GM18505 (cell line): Measurements from ENCODE around the gene DTX2.
"Not testable (repeated sequence)": the region's sequence is repeated elsewhere in the genome, so short reads cannot be mapped to it uniquely, and the experiment has no call there.

Source experiments
- ATAC-seq: cut with Tn5 transposase; IDR thresholded peaks from one replicate; pipeline ENCODE4 v1.9.1; 2021; ENCODE audit not compliant: unreplicated experiment
- POLR2A ChIP-seq: IDR thresholded peaks from 4 replicates; pipeline ENCODE4 v1.6.1; 2011; ENCODE audit warnings: borderline replicate concordance; ENCODE audit not compliant: insufficient read depth, insufficient read length; ENCODE audit errors: extremely low read depth

Gene DTX2

DNA sequence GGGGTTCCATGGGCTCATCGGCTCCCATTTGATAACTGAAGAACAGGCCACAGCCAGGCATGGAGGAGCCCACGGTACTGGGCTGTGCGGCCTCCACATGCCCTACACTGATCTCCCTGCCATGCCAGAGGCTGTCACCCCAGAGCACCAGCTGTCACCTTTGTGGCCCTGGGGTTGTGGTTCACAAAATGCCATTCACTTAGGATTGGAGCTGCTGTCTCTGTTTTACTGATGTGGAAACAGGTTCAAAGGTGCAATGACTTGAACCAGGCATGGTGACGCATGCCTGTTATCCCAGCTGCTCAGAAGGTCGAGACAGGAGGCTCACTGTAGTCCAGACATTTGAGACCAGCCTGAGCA lies 44.6 kb downstream of the DTX2 start:
- TF ChIP-seq POLR2A, result no peak

DNA sequence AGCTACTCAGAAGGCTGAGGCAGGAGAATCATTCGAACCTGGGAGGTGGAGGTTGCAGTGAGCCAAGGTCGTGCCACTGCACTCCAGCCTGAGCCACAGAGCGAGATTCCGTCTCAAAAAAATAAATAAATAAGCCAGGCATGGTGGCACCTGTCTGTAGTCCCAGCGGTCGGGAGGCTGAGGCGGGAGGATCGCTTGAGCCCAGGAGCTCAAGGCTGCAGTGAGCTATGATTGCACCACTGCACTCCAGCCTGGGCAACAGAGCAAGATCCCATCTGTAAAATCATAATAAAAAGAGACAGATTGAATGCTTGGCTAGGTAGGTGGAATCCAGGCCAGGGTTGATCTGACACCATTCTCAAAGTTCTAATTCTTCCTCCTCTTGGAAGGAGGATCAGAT lies 45.1 kb downstream of the DTX2 start:
- ATAC-seq, result not testable (repeated sequence)

More for the DNA sequence above, 44.6 kb downstream of the DTX2 start:
- no peak for ATAC-seq

DNA sequence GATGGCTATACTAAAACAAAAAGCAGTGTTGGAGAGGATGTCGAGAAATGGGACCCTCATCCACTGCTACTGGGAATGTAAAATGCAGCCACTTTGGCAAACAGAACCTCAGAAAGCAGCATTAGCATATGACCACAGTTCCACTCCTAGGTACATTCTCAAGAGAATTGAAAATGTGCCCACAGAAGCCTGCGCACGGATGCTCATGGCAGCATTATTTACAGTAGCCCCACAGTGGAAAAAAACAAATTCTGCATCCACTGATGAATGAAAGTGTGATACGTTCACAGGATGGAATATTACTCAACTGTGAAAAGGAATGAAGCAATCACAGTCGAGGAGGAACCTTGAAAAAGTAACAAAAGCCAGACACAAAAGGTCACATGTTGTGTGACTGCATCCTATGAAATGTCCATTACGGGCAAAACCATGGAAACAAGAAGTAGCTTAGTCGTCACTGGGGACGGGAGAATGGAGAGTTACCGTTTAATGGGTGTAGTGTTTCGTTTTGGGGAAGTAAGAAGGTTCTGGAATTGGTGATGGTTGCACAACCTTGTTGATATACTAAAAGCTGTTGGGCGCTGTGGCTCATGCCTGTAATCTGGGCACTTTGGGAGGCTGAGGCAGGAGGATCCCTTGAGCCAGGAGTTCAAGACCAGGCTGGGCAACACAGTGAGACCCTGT lies 46.4 kb downstream of the DTX2 start:
- TF ChIP-seq POLR2A, result no peak
- no peak for ATAC-seq

DNA sequence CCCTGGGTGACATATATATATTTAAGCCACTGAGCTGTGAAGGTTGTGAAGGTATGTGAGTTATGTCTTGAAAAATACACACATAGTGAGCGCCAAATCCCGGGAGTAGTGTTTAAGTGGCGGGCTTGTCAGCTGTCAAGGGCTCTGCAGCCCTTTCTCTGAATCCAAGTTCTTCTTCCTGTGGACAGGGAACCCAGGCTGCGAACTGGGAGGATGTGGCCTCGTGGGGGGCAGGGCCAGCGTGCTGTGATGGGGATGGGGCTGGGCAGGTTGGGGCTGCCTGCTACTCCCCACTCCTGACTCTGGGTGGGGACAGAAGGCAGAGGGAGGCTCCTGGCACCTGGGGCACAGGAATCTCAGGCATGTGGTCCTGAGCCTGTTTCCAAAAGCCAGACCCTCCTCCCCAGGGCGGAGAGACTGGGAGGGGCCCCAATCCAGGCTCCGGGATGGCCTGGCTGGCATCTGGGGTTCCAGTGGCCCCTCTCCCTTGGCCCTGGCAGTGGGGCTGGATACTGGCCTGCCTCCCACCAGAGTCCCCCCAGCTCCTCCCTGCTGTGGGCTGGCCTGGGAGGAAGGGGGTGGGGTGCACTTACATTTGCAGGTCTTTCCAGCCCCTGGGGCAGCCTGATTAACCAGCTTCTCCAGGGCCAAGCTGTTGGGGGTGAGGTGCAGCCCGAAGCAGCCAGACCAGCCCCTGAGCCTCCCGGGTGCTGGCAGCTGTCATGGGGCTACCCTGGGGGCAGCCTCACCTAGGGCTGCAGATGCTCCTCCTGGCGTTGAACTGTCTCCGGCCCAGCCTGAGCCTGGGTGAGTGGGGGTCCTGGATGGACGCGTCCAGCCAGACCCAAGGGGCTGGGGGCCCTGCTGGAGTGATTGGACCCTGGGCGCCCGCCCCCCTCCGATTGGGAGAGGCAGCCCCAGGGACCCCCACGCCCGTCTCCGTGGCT lies 48.7 kb downstream of the DTX2 start, which contains the start of gene UPK3B:
UPK3B (plus strand) TSS at position 622 of the 947 bp plus-strand sequence; CDS start at position 723, 101 bp downstream.
- no peak for TF ChIP-seq POLR2A
- ATAC-seq, result no peak

DNA sequence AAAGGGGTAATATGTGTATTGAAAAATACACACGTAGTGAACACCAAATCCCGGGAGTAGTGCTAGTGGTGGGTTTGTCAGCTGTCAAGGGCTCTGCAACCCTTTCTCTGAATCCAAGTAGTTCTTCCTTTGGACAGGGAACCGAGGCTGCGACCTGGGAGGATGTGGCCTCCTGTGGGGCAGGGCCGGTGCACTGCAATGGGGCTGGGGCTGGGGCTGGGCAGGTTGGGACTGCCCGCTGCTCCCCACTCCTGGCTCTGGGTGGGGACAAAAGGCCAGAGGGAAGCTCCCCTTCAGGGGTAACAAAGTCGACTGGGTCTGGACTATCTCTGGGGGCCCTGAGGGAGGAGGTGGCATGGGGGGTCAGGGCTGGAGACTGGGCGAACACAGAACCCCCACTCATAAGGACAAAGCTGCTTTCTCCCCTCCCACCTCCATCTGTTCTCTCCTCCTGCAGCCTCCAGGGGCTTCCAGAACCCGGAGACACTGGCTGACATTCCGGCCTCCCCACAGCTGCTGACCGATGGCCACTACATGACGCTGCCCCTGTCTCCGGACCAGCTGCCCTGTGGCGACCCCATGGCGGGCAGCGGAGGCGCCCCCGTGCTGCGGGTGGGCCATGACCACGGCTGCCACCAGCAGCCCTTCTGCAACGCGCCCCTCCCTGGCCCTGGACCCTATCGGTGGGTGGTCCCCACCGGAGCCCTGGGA lies 49.8 kb downstream of the DTX2 start:
- not testable (repeated sequence) for ATAC-seq

DNA sequence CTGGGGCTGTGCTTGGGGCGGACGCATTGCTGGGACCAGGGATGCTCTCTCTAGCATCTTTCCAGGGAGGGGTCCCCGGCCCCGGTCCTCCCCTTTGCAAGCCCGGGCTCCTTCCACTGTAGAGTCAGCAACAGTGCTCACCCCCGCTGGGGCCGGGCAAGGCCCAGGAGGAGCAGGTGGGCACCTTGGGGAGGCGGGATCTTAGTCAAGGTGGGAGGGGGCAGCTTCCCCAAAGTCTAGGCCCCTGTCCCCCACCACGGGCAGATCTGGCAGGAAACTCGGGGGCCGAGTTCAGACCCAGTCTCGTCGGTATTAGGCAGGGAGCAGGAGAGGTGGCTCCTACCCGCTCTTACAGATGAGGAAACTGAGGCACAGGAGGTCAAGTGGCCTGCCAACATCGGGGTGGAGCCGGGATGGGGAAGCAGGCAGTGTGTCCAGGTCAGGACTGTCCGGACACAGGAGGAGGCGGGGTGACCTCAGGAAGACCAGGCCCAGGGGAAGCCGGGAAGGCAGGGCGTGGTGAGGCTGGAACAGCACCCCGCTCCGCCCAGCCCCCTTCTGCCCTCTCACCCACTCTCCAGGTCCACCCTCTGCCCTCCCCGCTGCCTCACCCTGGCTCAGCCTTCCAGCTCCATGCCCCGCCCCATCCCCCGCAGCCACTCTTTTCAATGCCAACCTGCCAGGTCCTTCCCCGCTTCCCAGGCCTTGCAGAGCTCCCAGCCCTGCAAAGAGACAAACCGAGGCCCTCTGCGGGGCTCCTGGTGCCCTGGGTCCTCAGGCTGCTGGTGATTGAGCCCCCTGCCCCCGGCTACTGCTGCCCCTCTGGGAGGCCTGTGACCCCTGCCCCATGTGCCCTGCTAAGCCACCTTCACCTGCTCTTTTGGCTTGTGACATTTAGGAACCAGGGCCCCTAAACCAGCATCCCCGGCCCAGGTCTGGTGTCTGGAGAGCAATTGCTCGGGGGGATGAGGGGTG lies 50.7 kb downstream of the DTX2 start:
- not testable (repeated sequence) for ATAC-seq

DNA sequence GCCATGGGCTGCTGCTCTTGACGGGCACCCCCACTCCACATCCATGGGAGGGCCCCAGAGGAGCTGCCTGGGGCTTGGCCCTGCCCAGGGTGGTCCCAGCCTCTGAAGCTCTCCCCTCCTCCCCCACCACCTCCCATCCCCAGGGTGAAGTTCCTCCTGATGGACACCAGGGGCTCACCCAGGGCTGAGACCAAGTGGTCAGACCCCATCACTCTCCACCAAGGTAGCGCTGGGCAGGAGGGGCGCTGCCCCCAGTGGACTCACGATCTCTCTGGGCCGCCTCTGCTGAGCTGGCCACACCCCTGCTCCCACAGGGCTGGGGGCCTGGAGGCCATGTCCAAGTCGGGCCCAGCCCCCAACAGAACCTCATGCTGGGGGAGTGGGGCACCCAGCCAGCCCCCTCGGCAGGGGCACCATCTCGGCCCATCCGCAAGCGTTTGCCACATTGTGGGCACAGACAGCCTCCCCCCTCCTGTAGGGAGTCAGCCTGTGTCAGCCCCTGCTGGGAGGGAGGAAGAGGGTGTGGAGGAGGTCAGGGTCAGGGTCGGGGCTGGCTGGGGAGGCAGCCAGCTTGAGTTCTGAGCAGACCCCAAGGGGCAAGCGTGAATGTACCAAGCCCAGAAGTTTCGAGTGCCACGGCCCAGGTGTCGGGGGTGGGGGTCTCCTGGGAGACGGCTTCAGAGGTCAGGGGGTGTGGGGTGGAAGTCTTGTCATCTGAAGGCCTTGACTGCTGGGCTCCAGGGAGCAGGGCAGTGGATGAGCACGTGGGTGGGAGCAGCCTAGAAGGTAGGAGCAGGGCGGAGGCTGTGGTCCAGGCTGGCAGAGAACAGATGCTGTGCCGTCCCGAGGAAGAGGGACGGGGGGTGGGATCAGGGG lies 51.7 kb downstream of the DTX2 start:
- no peak for TF ChIP-seq POLR2A
- no peak for ATAC-seq

GRCh38 chr7:76513817-76514799 lies 52.6 kb downstream of the DTX2 start:
- ATAC-seq, result no peak
- no peak for TF ChIP-seq POLR2A

GRCh38 chr7:76514926-76515771 lies 53.6 kb downstream of the DTX2 start:
- ATAC-seq, result no peak
- no peak for TF ChIP-seq POLR2A

- no peak for TF ChIP-seq POLR2A
- no peak for ATAC-seq
Observed at GRCh38 chr7:76515999-76516443, 54.5 kb downstream of the DTX2 start.

DNA sequence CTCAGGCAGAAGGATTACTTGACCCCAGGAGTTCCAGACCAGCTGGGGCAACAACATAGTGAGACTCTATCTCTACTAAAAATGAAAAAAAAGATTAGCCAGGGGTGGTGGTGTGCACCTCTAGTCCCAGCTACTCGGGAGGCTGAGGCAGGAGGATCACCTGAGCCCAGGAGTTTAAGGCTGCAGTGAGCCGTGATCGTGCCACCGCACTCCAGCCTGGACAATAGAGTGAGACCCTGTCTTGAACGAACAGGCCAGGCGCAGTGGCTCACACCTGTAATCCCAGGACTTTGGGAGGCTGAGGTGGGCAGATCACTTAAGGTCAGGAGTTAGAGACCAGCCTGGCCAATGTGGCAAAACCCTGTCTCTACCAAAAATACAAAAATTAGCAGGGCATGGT lies 55.4 kb downstream of the DTX2 start:
- not testable (repeated sequence) for ATAC-seq

DNA sequence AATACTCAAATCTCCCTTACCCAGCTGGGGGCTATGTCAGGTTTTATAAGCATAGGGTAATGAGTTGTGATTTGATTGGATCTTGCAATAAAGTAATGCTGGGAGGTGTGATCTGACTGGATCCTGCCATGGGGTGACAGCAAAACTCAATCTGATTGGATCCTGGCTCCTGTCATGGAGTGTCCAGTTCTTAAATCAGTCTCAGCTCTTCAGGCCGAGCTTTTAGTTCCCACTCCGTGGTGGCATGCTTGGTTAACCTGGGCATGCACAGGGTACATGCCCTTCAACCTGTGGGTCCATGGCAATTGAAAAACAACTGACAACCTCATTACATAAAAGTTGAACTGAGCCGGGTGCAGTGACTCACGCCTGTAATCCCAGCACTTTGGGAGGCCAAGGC lies 64.7 kb downstream of the DTX2 start:
- ATAC-seq, result not testable (repeated sequence)

- ATAC-seq, result not testable (repeated sequence)
Observed at GRCh38 chr7:76531643-76532042, 70.1 kb downstream of the DTX2 start.

- not testable (repeated sequence) for ATAC-seq
Observed at GRCh38 chr7:76543197-76543596, 81.7 kb downstream of the DTX2 start, which contains the start of gene SPDYE16. Gene SPDYE16 (minus strand): TSS chr7:76543297. CDS start chr7:76541459, 1,838 bp downstream.
